Heart left ventricle (tissue), 13 donors: ENCODE results near the gene ORC6.

ENCODE experiments used
- CTCF ChIP-seq, 12 donors: fragments of 200-600 bp; sonication (generic) in 4 of 12; IDR thresholded peaks; one replicate each; pipeline versions ENCODE4 v1.5.0 to v1.8.0; 2018 to 2022; ENCODE audit warnings: antibody characterized with exemption in 12 of 12, mild to moderate bottlenecking in 5 of 12
- POLR2A ChIP-seq, 2 donors: fragments of 450-650 bp; IDR thresholded peaks; one replicate each; pipeline ENCODE4 v1.6.1; 2017; ENCODE audit warnings: antibody characterized with exemption in 2 of 2, mild to moderate bottlenecking in 2 of 2, moderate library complexity in 2 of 2
- donor health status: ischemic (EF 13 %, LVEDD 7.1; RV severe dilation, severe dysfunction).
- donor health status: DM: no; HTN: yes; CAD: no.
- donor health status: DM: no; HTN: no; CAD: no.
- donor health status: ischemic (EF 25% LVEDD 6.9; RV normal size, moderate dysfunction).
- donor health status: ischemic (EF 25% LVEDD 5.7; RV mildly dilated, moderate dysfunction).
- donor health status: ischemic (EF 35%, LVEDD 5.7; RV mildly dilated, moderate dysfunction).
- donor health status: nonischemic (EF 11% LVEDD 7.7; RV severe dilation, severe dysfunction).
- donor health status: DM: yes; HTN: yes; CAD: no.
- donor health status: PGD.
- donor health status: ischemic (EF 29% LVEDD 5.4; RV normal size, mild dysfunction).
- donor health status: nonischemic (EF 23%, LVEDD 6.1; RV moderate dilation, normal function).

GRCh38 chr16:46717692-46718091 is 28.2 kb downstream of the ORC6 start:
- TF ChIP-seq CTCF (IDR thresholded peaks at IDR 0.05) (no peak), POLR2A (IDR thresholded peaks at IDR 0.05) (no peak)
